Measurements from ENCODE around the gene SLC66A1. TPM values are rescaled to one million over a fixed set of nuclear protein-coding genes. Genes with fewer than 3 reads are reported as not detected.

SLC66A1 gene
- total RNA-seq, 2 donors from 2014 or later: 11.4 to 12.0 TPM

- no peak overlapping the region for H3K27ac ChIP-seq
- H3K4me1 ChIP-seq (ENCODE audit: control insufficient read depth in 1 of 2, low read depth in 2 of 2): no peaks in the 10 kb centered on the region
- no peak for DNase-seq (ENCODE audit: low spot score)
- H3K9me3 ChIP-seq: no peaks in the 10 kb centered on the region
- no peak for ATAC-seq (ENCODE audit: insufficient number of reproducible peaks, low FRiP score, low read depth)
- peaks cover 32% of the 10 kb centered on the region for H3K36me3 ChIP-seq
- no peak for TF ChIP-seq CTCF (IDR thresholded peaks at IDR 0.05)
- no peak overlapping the region for H3K4me3 ChIP-seq
- no peaks in the 10 kb centered on the region for H3K27me3 ChIP-seq (replicated peaks; ENCODE audit: insufficient read depth)
These were observed 12.5 kb downstream of the SLC66A1 start for GRCh38 chr1:19324665-19324990.

- Histone ChIP-seq H3K4me1 (ENCODE audit: control insufficient read depth in 1 of 2, low read depth in 2 of 2) (no peaks in the 10 kb centered on the region), H3K27me3 (replicated peaks; ENCODE audit: insufficient read depth) (no peaks in the 10 kb centered on the region), H3K27ac (no peak overlapping the region), H3K9me3 (no peaks in the 10 kb centered on the region), H3K36me3 (peaks cover 36% of the 10 kb centered on the region), H3K4me3 (no peak overlapping the region)
- TF ChIP-seq CTCF (IDR thresholded peaks at IDR 0.05): no peak
- ATAC-seq (ENCODE audit: insufficient number of reproducible peaks, low FRiP score, low read depth) (no peak), DNase-seq (ENCODE audit: low spot score) (no peak)
These were observed 13.3 kb downstream of the SLC66A1 start for GRCh38 chr1:19325368-19325957.

GRCh38 chr1:19325958-19326747, 14.0 kb downstream of the SLC66A1 start:
- Histone ChIP-seq H3K9me3 (no peaks in the 10 kb centered on the region), H3K4me3 (no peak overlapping the region), H3K36me3 (peaks cover 36% of the 10 kb centered on the region), H3K27ac (no peak overlapping the region), H3K27me3 (replicated peaks; ENCODE audit: insufficient read depth) (no peaks in the 10 kb centered on the region), H3K4me1 (ENCODE audit: control insufficient read depth in 1 of 2, low read depth in 2 of 2) (no peaks in the 10 kb centered on the region)
- DNase-seq (ENCODE audit: low spot score) (no peak), ATAC-seq (ENCODE audit: insufficient number of reproducible peaks, low FRiP score, low read depth) (no peak)
- TF ChIP-seq CTCF (IDR thresholded peaks at IDR 0.05): no peak

- DNase-seq (ENCODE audit: low spot score) (no peak), ATAC-seq (ENCODE audit: insufficient number of reproducible peaks, low FRiP score, low read depth) (no peak)
- H3K4me3 ChIP-seq: no peak overlapping the region
- H3K27me3 ChIP-seq (replicated peaks; ENCODE audit: insufficient read depth): no peaks in the 10 kb centered on the region
- no peaks in the 10 kb centered on the region for H3K9me3 ChIP-seq
- no peaks in the 10 kb centered on the region for H3K4me1 ChIP-seq (ENCODE audit: control insufficient read depth in 1 of 2, low read depth in 2 of 2)
- H3K36me3 ChIP-seq: peaks cover 36% of the 10 kb centered on the region
- no peak overlapping the region for H3K27ac ChIP-seq
- no peak for TF ChIP-seq CTCF (IDR thresholded peaks at IDR 0.05)
These were observed 14.6 kb downstream of the SLC66A1 start for GRCh38 chr1:19326748-19327065.

- no peaks in the 10 kb centered on the region for H3K4me1 ChIP-seq (ENCODE audit: control insufficient read depth in 1 of 2, low read depth in 2 of 2)
- TF ChIP-seq CTCF (IDR thresholded peaks at IDR 0.05): no peak
These were observed 15.2 kb downstream of the SLC66A1 start for GRCh38 chr1:19327301-19327700.

More at GRCh38 chr1:19327301-19327700, 15.2 kb downstream of the SLC66A1 start:
- Histone ChIP-seq H3K9me3 (no peaks in the 10 kb centered on the region), H3K27me3 (replicated peaks; ENCODE audit: insufficient read depth) (no peaks in the 10 kb centered on the region), H3K27ac (no peak overlapping the region), H3K36me3 (peaks cover 36% of the 10 kb centered on the region), H3K4me3 (no peak overlapping the region)
- ATAC-seq (ENCODE audit: insufficient number of reproducible peaks, low FRiP score, low read depth): no peak
- no peak for DNase-seq (ENCODE audit: low spot score)
